ENCODE data around the gene DPT.

GRCh38 chr1:168708698-168709404, 20.2 kb downstream of the DPT start:
- TF ChIP-seq EZH2 (IDR thresholded peaks at IDR 0.05) (no peak), POLR2AphosphoS5 (IDR thresholded peaks at IDR 0.05; ENCODE audit: borderline replicate concordance, low read depth, low read length) (no peak), FOXP2 (optimal IDR thresholded peaks at IDR 0.05; ENCODE audit: control extremely low read depth, extremely low read length, insufficient read depth) (no peak)

Data from SK-N-MC (cell line).